ENCODE measurements around the gene UBE2F.
A peak's percentile ranks its signal among the peaks of the same experiment; 100 is the strongest.

Gene UBE2F

GRCh38 chr2:237966565-237967462, at the start of gene UBE2F:
TSS of gene UBE2F (plus strand) at chr2:237967014. CDS start at chr2:237973108, 6,094 bp downstream.
- DNase-seq (ENCODE audit: low spot score) (peak; percentile 96), ATAC-seq (ENCODE audit: low read depth) (peak; percentile 95)
- H3K27me3 ChIP-seq (ENCODE audit: insufficient read depth, poor library complexity, severe bottlenecking) = no peaks in the 10 kb centered on the region
- H3K4me1 ChIP-seq (ENCODE audit: insufficient read depth, poor library complexity, severe bottlenecking) = no peaks in the 10 kb centered on the region
- H3K36me3 ChIP-seq (ENCODE audit: low read depth) = peaks cover 7% of the 10 kb centered on the region; the same call in 1 of the 2 replicates
- peak within 1 kb of the TSS; percentile 81 for H3K4me3 ChIP-seq (ENCODE audit: severe bottlenecking)
- H3K27ac ChIP-seq (ENCODE audit: poor library complexity, severe bottlenecking) = peak within 1 kb of the TSS; percentile 53
- no peak for TF ChIP-seq CTCF (IDR thresholded peaks at IDR 0.05; ENCODE audit: poor library complexity, severe bottlenecking)
- H3K9me3 ChIP-seq (ENCODE audit: severe bottlenecking) = peaks cover 11% of the 10 kb centered on the region

- H3K9me3 ChIP-seq (ENCODE audit: severe bottlenecking) = no peaks in the 10 kb centered on the region
- no peaks in the 10 kb centered on the region for H3K36me3 ChIP-seq (ENCODE audit: low read depth)
- DNase-seq (ENCODE audit: low spot score) (no peak), ATAC-seq (ENCODE audit: low read depth) (no peak)
- H3K27me3 ChIP-seq (ENCODE audit: insufficient read depth, poor library complexity, severe bottlenecking) = no peaks in the 10 kb centered on the region
- no peak for TF ChIP-seq CTCF (IDR thresholded peaks at IDR 0.05; ENCODE audit: poor library complexity, severe bottlenecking)
- H3K27ac ChIP-seq (ENCODE audit: poor library complexity, severe bottlenecking) = no peak overlapping the region
- H3K4me1 ChIP-seq (ENCODE audit: insufficient read depth, poor library complexity, severe bottlenecking) = peaks cover 5% of the 10 kb centered on the region
- H3K4me3 ChIP-seq (ENCODE audit: severe bottlenecking) = no peak overlapping the region
Observed at GRCh38 chr2:237917696-237918374, 49.0 kb upstream of the UBE2F start.

GRCh38 chr2:237919593-237919992, 47.2 kb upstream of the UBE2F start:
- Histone ChIP-seq H3K27me3 (ENCODE audit: insufficient read depth, poor library complexity, severe bottlenecking) (no peaks in the 10 kb centered on the region), H3K27ac (ENCODE audit: poor library complexity, severe bottlenecking) (no peak overlapping the region), H3K4me3 (ENCODE audit: severe bottlenecking) (no peak overlapping the region), H3K36me3 (ENCODE audit: low read depth) (no peaks in the 10 kb centered on the region), H3K9me3 (ENCODE audit: severe bottlenecking) (no peaks in the 10 kb centered on the region), H3K4me1 (ENCODE audit: insufficient read depth, poor library complexity, severe bottlenecking) (peaks cover 13% of the 10 kb centered on the region)
- ATAC-seq (ENCODE audit: low read depth) (no peak), DNase-seq (ENCODE audit: low spot score) (no peak)
- no peak for TF ChIP-seq CTCF (IDR thresholded peaks at IDR 0.05; ENCODE audit: poor library complexity, severe bottlenecking)

- Histone ChIP-seq H3K9me3 (ENCODE audit: severe bottlenecking) (no peaks in the 10 kb centered on the region), H3K4me1 (ENCODE audit: insufficient read depth, poor library complexity, severe bottlenecking) (peaks cover 13% of the 10 kb centered on the region), H3K4me3 (ENCODE audit: severe bottlenecking) (no peak overlapping the region), H3K36me3 (ENCODE audit: low read depth) (no peaks in the 10 kb centered on the region), H3K27me3 (ENCODE audit: insufficient read depth, poor library complexity, severe bottlenecking) (no peaks in the 10 kb centered on the region), H3K27ac (ENCODE audit: poor library complexity, severe bottlenecking) (no peak overlapping the region)
- ATAC-seq (ENCODE audit: low read depth) = no peak
- TF ChIP-seq CTCF (IDR thresholded peaks at IDR 0.05; ENCODE audit: poor library complexity, severe bottlenecking) = no peak
- no peak for DNase-seq (ENCODE audit: low spot score)
Observed at GRCh38 chr2:237920673-237921072, 46.1 kb upstream of the UBE2F start.

Measured in RWPE2 (cell line).